ENCODE measurements around the gene PCSK2.

Gene PCSK2

GRCh38 chr20:17403461-17403860 is 176.6 kb downstream of the PCSK2 start:
- DNase-seq = no peak

DNA sequence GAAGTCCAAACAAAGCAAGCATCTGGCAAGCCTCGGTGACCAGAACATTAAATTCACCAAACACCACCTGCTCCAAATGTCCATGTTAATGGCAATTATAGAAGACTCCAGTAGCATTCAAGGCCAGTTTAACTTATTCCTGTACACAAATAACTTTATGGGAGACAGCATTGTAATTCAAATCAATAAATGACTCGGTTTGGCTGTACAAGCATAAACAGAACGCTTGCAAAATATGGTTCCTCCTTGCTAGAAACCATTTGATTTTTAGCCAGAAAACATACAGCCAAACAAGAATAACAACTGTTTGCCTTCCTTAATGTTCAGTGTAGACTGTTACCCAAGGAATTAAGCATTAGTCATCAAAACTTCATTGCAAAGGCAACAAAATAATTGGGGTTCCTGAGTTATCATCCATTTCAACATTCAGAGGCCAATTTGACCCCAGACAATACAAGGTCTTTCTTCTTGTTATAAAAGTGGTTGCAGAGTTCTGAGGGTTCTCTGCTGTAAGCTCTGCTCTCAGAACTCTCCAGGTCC is 179.3 kb downstream of the PCSK2 start:
- DNase-seq = no peak

DNA sequence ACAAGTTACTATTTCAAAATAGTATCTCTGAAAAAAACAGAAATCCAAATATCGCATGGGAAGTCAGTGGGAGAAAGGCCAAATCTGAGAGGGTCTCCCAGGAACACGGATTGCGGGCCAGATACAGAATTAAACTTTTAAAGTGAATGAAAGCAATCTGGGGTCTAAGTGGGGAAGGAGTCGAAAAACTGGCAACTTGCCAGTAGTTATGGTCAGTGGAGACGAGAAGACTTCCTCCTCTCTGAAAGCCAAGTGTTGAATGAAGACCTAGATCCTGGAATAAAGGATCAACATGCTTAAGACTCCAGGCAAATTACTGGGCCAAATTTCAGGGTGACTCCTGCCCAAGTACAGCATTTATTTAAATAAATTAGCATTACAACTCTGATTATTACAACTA is 180.7 kb downstream of the PCSK2 start:
- no peak for DNase-seq

DNA sequence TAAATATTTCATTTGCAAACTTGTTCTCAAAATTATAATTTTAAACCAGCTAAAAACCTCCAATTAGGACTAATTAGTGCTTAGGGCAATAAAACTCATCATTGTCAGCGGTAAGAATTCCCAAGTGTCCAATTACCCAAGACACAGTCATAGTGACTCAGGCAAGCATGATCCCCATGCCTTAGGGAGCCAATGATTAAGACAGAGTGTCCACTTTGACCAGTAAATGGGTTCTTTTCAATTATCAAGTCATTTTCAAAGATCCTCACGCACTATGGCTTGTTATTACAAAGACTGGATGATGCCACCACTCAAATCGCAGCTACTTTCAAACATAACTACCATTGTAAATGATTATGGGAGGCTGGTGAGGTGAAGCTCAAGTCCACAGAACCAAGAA is 190.4 kb downstream of the PCSK2 start:
- DNase-seq = no peak

DNA sequence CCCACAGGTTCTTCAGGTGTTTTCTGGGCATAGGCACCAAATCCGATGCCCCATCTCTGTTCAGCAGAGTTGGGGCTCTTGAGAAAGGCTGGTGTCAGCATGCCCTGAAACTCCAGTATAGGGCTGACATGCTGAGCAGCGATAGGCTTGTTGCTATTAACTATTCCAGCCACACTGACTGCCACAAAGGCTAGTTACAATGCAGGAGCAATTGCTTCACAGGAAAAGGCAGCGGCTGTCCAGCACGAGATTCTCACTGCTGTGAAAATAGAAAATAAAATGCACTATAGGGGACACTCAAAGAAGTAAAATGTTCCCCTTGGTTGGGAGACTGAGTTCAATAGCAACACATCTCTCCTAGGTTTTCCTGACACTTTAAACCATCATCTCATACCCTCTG is 191.9 kb downstream of the PCSK2 start:
- no peak for DNase-seq

- no peak for DNase-seq
These were observed 192.7 kb downstream of the PCSK2 start for GRCh38 chr20:17419479-17420041.

GRCh38 chr20:17421493-17421892 is 194.7 kb downstream of the PCSK2 start:
- DNase-seq = no peak

- no peak for DNase-seq
These were observed 196.9 kb downstream of the PCSK2 start for GRCh38 chr20:17423782-17424181.

GRCh38 chr20:17427638-17428037 is 200.8 kb downstream of the PCSK2 start:
- no peak for DNase-seq

- DNase-seq = peak; percentile 96
These were observed 203.5 kb downstream of the PCSK2 start for GRCh38 chr20:17430125-17430950.

DNA sequence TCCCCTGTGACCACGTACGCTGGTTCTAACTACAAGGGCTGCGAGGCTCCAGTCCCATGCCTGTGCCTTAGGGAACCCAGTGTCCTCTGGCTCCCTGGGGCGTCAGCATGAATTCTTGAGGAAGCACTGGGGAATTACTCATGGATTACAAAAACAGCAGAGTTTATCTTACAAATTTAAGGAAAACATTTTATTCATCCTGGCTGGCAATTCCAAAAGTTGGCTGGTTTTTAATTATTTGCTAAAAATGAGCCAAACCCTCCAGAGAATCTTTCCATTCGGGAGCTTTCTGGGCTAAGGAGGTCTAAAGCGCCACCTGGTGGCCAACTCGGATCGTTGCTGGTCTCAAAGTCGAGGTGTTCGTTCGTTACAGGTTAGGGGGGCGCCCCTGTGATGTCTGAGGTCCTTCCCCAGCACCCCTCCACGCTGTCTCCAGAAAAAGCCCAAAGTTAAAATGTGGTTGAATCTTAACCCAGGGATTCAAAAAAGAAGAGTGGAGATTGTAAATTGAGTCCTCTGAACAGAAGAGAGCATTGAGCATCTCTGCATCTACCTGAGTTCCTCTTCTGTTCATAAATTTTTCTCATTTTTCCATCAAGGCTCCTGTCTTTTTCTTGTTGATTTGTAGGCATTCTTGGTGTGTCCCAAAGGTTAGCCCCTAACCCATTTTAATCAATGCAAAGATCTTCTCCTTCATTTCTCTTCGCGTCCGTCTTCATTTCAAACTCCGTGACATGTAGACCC is 205.0 kb downstream of the PCSK2 start:
- peak; percentile 23 for DNase-seq

DNA sequence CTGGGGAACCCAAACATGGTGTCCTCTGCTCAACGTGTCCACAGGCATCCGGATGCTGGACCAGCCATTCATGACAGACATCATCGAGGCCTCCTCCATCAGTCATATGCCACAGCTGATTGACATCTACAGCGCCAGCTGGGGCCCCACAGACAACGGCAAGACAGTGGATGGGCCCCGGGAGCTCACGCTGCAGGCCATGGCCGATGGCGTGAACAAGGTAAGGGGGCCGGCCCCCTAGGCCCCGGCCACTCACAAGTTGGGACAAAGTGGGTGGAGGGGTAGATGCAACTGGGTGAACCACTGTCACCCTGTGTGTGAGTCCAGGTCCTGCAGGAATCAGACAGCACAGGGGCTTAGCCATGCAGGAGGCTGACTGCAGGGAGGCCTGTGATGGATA is 209.8 kb downstream of the PCSK2 start:
- DNase-seq = no peak

DNA sequence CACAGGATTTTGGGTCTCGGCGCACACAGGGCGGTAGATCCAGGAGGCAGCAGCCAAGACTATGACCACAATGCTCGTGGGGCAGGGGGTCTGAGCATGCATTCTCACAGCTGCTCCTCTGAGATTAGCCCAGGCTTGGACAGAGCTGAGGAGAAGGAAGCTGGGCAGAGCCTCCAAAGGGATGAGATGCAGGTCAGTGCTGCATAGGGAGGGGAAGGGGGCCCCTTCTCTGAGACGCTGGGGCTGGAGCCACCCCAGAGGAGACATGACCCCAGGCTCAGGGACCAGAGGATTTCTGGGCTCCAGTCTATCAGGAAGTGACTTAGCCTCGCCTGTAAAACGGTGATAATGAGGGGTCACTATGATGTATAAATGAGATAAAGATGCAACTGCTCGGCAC is 210.4 kb downstream of the PCSK2 start:
- no peak for DNase-seq

DNA sequence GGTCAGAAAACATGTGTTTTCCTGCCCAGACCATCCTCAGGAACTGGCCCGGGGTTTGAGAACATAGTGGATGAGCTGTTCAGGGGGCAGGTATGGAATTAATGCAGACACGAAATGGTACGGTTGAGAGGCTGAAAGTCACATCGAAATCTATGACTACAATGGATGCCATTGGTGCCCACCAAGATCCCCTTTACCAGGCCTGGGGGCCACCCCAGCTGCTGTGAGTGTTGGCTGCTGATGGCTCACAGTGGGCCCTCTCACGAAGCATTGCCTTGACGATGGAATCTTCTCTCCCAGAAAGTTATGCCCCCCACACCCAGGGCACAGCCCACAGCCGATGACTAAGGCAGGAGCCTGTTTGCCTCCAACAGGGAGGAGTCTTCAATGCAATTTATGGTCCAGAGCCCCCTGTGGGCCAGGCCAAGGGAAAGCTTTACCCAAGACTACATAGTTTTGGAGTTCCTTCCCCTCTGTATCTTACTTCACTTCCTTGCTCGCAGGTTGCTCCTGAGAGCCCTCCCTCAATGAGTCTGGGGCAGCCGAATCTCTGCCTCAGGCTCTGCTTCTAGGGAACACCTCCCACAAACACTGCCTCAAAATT is 211.7 kb downstream of the PCSK2 start:
- no peak for DNase-seq

GRCh38 chr20:17439616-17440296 is 212.9 kb downstream of the PCSK2 start:
- DNase-seq = no peak

- DNase-seq = no peak
These were observed 214.9 kb downstream of the PCSK2 start for GRCh38 chr20:17441745-17442144.

- no peak for DNase-seq
These were observed 215.7 kb downstream of the PCSK2 start for GRCh38 chr20:17442588-17442987.

- DNase-seq = no peak
These were observed 216.5 kb downstream of the PCSK2 start for GRCh38 chr20:17443131-17443858.

DNA sequence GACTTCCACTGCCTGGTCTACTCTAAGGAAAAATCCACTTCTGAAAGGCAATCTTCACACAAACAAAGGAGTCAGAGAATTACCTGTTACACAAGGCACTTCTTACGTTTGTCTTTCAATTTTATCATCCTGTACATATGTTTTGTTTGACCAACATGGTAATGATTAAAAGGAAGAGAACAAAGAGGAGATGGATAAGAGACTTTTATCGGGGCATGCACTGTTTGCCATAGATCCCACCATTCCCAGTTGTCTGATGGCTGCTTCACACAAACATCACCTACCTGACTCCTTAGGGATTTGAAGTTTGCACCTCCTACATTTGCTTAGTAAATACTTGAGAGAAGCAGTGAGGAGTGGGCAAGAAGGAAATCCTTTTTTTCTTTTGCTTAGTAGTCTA is 217.3 kb downstream of the PCSK2 start:
- DNase-seq = no peak

DNA sequence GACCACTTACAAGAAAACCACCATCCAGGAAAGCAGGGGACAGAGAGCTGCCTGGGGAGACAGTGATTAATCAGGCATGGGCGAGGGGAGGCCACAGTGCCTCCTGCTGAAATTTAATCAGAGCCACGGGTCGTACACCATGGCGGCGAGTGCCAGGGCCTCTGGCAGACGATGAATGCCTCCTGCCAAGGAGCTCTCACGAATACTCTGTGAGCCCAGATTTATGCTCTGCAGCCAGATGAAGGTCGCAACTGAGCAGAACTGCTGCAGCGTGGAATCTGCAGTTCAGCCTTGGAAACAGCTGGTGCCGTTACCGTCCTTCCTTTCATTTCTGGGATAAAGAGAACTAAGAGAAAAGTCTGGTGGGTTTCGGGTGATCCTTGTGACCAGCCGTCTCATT is 218.7 kb downstream of the PCSK2 start:
- DNase-seq = no peak

DNA sequence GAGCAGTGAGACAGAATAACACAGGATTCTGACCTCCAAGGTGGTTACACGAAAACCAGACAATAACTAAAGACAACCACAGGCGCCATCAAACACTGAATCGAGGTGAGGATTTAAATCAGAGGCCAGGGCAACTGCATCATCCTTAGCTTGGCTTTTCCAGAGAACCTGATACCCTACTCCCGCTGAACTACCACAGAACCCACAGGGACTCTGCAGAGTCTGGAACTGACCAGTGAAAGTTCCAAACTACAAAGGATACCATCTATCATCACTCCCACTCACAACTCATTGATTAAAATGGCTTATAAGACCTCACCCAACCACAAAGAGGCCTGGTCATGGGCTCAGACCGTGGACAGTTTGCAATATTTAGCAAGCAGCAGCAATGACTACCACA is 219.3 kb downstream of the PCSK2 start:
- DNase-seq = no peak

GRCh38 chr20:17448071-17448470 is 221.2 kb downstream of the PCSK2 start:
- no peak for DNase-seq

All from NCI-H2081 treated with DMSO at 0.1 percent for 48 hours (cell line).